GF-D8 (cell line): Measurements from ENCODE around the gene PROP1.
"Not testable (repeated sequence)": the region's sequence is repeated elsewhere in the genome, so short reads cannot be mapped to it uniquely, and the experiment has no call there.

ENCODE experiments used
- DNase-seq: peaks from one replicate; lab custom pipeline; 2025; lab: John Stamatoyannopoulos, UW

Gene PROP1

DNA sequence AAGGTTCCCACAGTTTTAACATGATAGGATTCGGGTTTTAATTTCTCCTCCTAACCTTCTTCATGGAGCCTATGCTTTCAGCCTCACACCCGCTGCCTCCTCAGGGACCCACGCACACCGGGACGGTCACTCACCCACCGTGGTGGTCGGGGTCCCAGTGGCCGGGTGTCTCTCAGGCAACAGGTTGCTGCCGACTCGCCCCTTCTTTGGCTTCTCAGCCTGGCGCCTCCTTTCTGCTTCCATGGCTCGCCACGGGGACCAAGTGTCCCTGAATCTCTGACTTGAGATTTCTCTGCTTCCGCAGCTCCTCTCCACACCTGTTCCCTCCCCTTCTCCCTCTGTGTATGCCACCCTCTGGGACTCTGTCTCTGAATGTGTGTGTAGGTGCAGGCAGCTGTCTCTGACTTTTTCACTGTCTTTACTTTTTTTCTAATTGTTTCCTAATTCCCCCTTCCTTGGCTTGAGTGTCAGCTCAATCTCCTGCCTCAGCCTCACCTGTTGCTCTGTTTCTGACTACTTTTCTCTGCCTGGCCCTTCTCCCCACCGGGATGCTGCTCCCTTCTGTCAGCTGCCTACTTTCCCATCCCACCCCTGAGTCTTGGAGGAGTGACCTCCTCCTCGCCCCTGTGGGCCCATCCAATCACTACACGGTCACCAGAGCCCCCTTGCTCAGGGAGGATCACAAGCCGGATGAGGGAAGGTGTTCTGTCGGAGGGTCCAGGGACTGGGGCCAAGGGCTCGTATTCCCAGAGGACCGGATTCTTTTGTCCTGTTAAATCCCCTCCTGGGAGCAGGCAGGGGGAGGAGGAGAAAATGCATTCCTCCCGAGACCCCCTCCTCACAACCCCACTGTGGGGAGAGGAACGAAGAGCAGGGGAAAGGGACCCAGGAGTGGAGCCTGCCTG, at the start of gene PROP1:
Gene PROP1, minus strand, starts transcription at position 552 of the 905 bp plus-strand sequence. Its CDS starts 309 bp downstream, at position 243.
- no peak for DNase-seq

DNA sequence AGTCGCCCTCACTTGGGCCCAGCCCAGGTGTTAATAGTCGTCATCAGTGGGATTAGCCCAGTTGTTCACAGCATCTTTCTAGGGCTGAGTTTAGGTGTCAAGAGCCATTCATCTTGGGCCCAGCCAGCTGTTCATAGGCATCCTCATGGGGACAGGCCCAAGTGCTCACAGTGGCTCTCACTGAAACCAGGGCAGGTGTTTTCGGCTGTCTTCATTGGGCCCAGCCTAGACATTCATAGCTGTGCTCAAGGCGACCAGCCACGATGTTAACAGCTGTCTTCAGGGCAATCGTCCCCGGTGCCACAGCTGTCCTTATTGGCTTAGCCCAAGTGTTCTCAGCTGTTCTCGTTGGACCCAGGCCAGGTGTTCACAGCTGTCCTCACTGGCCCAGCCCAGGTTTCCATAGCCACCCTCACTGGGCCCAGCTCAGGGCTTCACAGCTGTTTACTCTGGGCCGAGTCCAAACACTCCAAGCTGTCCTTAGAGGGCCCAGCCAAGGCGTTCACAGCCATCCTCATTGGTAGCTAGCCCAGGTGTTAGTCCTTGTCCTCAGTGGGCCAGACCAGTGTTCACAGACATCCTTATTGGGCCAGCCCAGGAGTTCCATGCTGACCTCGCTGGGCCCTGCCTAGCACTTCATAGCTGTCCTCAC, 23.5 kb upstream of the PROP1 start:
- not testable (repeated sequence) for DNase-seq

DNA sequence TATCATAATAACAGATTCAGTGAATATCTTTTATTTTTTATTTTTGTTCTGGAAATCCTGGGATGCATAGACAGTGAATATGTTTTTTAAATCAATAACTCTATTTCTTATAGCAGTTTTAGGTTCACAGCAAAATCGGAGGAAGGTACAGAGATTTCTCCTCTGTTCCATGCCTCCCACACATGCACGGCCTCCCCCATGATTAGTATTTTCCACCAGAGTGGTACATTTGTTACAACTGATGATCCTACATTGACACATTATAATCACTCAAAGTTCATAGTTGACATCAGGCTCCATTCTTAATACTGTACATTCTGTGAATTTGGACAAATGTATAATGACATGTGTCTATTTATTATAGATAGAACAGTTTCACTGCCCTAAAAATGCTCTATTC, 16.7 kb upstream of the PROP1 start:
- not testable (repeated sequence) for DNase-seq

DNA sequence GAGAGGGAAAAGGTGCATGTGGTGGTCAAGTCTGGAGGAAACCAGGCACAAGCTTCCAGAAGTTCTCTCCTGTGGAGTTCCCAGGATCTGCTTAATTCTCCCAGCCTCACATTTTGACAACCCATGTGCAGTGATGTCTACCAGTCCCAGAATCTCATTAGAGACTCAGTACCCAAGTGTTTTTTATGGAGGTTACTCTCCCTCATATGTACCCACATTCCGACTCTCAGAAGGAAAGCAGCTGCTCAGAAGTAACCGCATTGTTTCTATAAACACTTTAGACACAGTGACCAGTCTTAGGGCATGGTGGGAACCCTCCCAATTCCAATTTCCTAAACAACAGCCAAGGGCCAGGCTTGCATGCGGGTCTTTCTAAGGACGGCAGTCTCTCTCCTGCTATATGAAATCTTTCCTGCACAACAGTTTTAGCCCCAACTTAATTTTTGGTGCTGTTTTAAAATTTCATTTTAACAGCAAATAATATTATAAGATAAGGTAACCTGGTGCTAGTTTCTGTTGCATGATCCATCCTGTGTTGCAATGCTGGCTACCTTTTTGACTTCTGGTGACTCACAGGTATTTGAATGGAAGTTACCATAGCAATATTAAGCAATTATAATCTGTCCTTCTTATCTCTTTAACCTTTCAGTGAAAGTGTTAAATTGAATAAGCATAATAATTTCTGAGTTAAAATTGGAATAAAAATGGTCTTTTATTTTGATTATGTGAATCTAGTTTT, 15.9 kb upstream of the PROP1 start:
- DNase-seq = not testable (repeated sequence)

DNA sequence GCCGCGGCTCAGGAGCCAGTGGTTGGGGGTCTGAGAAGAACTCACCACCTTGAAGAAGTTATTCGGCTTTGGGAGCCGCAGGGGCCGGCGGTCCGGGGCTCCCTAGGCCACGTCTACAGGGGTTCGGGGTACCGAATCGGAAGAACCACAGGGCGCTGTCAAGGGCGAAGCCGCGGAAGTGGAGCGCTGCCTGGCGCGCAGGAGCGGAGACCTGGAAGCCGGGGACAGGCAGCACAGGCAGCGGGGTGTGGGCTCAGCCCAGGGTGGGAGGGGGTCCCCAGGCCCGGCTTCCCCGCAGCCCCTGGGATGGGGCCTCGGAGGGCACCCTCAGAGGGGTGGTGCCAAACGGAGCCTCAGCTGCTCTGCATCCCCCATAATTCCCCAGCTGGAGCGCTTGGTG, 11.2 kb upstream of the PROP1 start:
- not testable (repeated sequence) for DNase-seq

DNA sequence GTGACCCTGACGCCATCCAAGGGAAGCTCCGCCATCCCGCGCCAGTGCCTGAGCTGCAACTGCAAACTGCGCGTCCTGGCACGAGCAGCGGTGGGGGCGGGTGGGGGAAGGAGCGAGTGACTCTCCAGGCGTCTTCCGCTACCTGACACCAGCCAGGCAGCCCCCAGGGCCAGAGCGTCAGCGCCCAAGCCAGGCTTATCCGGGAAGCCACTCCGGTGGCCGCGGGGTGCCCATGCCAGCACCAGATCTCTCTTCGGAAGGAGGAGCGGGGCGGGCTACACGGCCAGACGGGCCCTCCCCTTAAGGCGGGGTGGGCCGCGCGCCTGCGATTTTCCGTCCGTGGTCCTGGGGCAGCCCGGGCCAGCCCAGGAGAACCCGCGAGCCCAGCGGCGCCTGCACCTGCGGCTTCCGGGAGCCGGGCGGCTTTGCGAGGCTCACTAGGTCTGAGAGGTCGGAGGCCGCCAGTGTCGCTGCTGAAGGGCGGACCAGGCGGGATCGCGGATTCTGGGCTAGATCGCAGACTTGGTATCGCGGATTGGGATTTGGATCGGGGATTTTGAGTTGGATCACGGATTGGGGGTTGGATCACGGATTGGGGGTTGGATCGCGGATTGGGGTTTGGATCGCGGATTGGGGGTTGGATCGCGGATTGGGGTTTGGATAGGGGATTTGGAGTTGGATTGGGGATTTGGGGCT, 10.6 kb upstream of the PROP1 start:
- not testable (repeated sequence) for DNase-seq

DNA sequence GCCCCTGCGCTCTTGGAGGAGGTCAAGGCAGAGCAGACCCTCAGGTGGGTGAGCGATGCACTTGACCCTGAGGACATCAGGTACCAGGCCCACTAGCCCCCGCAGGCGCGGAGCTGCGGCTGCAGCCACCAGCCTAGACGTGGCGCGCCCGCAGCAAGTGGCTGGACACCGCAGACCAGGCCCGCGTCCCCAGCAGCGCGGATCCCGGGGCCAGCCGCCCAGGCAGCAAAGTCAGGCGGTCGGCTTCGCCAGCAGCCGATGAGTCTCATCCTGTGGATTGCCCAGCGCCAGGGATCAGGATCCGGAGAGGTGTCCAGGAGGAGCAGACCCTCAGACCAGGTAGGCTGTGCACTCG, 10.1 kb upstream of the PROP1 start:
- DNase-seq = not testable (repeated sequence)

DNA sequence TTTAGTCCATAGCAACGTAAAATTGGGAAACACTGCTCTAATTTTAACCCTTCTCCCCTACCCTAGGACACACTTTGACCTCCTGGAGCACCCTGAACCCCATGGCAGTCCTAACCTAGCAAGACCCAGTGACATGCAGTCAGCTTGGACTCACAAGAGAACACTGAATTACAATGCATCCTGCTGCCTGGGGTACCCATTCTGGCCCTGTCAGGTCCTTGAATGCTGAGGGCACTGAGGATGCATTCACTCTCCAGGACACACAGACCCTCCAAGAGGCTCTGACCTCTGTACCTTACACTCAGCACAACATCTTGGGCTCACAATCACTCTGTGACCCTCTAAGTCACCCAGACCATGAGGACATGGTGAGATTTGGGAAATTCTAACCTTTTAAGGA, 1.8 kb upstream of the PROP1 start:
- DNase-seq = no peak

DNA sequence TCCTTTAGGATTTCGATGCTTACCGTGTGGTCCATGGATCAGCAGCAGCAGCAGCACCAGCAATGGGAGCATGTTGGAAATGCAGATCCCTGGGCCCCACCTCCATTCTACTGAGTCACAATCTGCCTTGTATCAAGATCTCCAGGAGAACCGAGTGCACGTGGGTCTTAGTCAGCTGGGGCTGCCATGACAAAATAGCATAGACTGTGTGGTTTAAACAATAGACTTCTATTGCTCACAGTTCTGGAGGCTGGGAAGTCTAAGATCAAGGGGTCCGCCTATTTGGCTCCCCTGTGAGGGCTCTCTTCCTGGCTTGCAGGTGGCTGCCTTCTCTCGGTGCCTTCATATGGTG, 1.3 kb upstream of the PROP1 start:
- DNase-seq = no peak

DNA sequence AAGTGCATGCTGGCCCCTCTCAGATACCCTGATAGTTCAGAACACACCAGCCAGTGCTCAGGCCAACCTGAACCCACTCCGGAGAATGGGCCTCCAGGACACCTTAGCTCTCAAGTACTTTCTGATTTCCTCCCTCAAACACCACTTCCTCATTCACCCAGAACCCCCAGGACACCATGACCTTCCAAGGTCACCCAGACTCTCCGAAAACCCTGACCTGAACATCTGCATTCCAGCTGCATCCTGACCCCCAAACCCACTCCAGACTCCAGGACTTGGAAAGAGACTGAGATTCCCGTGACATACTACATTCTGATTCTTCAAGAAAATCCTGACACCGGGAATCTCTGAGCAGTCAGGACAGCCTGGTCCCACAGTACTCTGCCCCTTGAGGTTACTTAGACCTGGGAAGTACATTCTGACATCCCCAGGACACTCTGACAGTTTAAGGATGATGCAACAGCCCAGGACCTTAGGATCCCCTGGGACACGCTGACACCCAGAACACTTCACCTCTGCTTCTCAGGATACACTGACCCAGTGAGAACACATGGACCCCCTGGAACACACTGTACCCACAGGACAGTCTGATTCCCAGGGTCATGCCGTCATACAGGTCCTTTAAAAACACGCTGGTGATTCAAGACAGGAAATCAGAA, 747 bp upstream of the PROP1 start:
- DNase-seq = no peak

DNA sequence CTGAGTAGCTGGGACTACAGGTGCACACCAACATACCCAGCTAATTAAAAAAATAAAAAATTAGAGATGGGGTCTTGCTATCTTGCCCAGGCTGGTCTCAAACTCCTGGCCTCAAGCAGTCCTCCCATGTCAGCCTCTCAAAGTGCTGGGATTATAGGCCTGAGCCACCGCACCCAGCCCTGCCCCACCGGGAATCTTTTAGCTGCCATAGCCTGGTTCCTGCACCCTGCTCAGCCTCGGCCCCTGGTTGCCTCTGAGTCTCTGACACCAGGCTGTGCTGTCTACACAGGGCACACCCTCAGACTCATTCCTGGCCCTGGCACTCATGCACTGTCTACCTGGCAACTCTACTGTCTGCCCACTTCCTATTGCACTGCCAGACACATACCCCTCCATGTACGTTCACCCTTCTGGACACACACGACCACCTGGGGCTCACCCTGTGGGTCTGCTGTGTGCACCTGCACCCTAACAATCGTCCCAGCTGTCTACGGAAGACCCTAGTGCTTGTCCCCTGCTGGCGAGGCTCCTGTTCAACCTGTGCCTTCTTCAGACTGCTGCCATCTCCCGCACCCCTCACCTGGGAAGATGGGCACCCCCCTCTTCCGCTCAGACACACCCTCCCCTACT, 1.4 kb downstream of the PROP1 start:
- no peak for DNase-seq

DNA sequence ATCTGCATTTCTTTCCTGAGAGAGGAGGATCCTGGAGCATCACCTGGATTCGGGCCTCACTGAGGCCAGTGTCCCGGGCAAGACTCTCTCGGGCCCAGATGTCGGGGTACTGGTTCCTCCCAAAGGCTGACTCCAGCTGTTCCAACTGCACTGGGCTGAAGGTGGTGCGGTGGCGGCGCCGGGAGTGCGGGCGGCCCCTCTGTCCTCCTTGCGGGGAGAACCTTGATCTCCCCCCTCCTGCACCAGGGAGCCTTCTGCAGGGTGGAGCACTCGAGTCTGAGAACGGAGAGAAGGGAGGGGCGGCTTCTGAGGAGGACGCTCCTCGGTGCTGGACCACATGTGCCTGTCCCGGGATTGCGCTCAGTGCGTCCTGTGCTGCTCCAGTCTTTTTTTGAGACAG, 2.0 kb downstream of the PROP1 start:
- DNase-seq = no peak

DNA sequence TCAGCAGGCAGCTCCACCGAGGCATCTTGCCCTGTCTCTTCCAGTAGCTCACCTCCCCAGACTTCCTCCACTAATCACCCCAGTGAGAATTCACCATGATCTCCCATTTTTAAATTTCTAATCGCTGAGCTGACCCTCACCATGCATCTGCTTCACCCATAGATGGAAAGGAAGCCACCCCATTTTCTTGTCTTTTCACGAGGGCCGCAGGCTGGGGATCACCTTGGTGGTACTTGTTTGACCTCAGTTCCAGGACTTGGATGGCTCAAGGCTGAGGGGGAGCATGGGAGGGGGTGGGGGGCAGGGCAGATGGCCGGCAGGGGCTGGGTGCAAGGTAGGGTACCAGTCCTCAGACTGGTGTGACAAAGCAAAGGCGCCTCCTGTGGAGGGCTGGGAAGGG, 3.6 kb downstream of the PROP1 start:
- DNase-seq = no peak

DNA sequence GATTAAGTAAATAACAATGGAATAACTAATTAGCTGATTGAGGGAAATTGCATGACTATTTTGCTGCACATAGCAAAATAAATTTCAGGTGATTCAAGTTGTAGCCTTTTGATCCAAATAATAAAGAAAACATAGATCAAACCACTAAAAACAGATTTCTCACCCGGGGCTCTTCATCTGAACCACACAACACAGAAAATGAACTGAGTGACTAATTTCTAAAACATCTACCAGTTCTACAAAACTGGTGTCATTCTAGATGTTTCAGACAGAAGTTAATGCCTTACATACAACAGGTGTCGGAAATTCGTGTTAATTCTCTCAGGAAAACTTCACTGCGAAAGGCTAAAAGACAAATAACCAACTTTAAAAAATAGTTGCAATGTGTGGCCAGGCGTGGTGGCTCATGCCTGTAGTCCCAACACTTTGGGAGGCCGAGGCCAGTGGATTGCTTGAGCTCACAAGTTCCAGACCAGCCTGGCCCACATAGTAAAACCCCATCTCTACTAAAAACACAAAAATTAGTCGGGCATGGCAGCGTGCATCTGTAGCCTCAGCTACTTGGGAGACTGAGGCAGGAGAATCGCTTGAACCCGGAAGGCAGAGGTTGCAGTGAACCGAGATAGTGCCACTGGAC, 6.9 kb downstream of the PROP1 start:
- DNase-seq = no peak

DNA sequence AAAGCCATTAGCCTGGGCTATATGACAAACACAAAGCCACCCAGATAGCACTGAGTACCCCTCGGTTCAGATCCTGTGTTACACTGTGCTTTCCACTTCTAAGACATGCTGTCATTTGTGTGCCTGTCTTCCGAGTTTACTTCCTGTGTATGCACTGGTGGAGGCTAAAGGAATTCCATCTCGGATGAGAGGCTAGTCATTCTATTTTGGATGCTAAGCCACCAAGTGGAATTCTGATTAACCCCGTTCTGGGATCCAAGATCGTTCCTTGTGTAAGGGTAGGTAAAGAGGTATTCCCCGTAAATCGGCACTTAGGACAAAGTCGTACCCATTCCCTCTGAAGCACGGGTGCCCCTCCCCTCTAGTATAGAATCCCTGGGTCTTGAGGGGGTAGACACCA, 8.7 kb downstream of the PROP1 start:
- no peak for DNase-seq

DNA sequence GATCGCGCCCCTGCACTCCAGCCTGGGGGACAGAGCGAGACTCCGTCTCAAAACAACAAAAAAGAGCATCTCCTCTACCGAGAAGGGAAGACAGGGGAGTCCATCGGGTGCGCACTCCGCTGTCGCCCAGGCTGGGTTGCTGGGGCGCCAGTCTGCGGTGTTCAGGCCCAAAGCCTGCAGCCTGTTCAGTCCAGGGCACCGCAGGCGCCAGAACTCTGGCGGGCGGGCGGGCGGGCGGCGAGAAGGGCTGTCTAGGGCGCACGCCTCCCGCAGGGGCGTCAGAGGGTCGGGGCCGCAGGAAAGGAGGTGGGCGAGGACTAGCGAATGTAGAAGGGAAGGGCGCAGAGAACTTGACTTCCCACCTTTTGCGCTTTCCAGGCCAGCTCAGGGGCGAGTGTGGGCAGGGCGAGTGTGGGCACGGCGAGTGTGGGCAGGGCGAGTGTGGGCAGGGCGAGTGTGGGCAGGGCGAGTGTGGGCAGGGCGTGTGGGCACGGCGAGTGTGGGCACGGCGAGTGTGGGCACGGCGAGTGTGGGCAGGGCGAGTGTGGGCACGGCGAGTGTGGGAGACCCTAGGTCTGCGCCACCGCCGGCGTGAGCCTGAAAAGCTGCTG, 10.5 kb downstream of the PROP1 start:
- DNase-seq = no peak

DNA sequence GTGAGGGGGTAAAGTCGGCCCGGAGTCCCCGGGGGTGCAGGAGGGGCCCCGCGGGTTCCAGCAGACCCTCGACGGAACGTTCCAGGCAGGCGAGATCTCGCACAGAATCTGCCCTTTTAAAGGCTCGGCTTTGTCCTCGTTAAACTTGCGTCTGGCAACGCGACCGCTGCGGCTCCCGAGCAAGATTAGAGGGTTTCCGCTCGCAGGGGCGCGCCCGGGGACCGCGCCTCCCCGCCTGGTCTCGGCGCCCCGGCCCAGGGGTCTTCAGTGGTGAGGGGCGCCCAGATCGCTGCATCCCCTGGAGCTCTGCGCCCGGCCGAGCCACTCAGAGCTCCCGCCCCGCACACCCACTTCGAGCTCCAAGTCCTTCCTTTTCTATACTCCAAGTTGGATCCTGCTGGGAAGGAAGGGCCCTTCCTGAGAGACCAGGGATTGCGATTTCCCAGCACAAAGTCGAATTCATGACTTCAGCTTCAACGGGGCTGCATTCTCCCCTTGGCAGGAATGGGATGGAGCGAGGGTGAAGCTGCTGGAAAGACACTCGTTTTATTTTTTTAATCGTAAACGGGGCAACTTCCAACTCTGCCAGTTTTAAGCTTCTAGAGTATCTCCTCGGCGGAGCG, 11.3 kb downstream of the PROP1 start:
- no peak for DNase-seq

DNA sequence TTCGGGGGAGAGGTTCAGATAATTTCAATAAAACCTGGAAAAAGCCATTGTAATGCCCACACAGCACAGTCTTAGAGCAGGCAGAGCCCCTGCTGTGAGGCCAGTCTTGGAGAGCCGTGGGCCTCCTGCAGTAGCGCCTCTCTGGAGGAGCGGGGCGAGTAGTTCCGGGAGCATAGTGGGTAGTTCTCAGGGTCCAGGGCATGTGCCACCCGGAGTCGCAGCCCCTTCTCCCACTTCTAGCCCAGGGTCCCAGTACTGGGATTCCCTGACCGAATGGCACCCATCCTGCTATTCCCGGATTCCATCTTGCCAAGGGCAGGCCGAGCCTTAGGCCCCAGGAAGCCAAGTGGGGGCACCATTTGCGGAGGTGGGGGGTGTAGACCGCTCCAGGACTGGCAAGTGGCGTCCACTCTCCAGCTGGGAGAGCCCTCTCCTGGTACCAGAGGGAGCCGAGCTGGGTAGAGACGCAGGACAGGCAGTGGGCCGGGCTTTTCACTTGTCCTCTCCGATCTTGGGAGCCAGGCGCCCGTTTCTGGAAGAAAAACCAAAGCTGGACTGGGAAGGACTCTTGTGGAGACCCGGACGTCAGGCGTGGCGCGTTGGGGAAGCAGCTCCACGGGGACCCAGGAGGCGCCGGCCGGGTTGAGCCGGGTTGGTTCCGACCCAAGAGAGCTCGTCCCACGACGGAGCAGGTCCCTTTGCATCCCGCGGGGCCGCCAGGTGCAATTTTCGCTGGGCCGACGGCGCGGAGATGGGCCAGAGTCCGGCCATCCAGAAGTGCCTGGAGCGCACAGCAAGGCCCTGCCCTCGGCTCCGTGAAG, 12.1 kb downstream of the PROP1 start:
- no peak for DNase-seq

DNA sequence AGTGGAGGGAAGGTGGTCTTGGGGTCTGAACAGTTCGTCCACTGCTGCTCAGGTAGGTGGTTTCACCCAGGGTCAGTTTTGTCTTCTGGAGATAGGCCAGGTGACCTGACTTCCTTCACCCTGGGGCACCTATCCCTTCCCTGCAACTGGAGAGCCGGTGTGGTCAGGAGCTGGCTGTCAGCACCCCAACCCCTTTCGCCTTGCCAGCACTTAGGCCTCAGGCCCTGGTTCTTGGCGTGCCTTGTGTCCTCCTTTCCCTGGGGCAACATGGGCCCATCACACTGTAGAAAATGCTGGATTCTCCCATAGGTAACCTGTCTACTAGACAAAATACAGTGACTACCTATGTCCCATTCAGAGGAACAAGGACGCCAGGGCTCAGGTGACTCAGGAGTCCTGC, 13.1 kb downstream of the PROP1 start:
- no peak for DNase-seq
